Smooth muscle cell (in vitro differentiated cells): ENCODE results near the gene SDHB. TPM values are rescaled to one million over a fixed set of nuclear protein-coding genes. Genes with fewer than 3 reads are reported as not detected.

Experiments used
- DNase-seq: peaks from one replicate; lab custom pipeline; 2025; ENCODE audit not compliant: unreplicated experiment; lab: John Stamatoyannopoulos, UW
- H2AFZ ChIP-seq: fragments of 200-600 bp; sonication (generic); 2 replicates; pipeline ENCODE4 v1.6.0; 2016; ENCODE audit warnings: antibody characterized with exemption, low read depth, mild to moderate bottlenecking
- H3F3A ChIP-seq: fragments of 200-600 bp; sonication (generic); 2 replicates; pipeline ENCODE4 v1.6.0; 2017; ENCODE audit warnings: antibody characterized with exemption, low read depth
- H3K27ac ChIP-seq: fragments of 200-600 bp; sonication (generic); 2 replicates; pipeline ENCODE4 v1.5.1; 2016; ENCODE audit warnings: low read depth, mild to moderate bottlenecking
- H3K27me3 ChIP-seq: fragments of 200-600 bp; sonication (generic); 2 replicates; pipeline ENCODE4 v1.6.1; 2016; ENCODE audit warnings: low read depth, mild to moderate bottlenecking
- H3K36me3 ChIP-seq: fragments of 200-600 bp; sonication (generic); 2 replicates; pipeline ENCODE4 v1.5.1; 2016; ENCODE audit warnings: low read depth
- H3K4me1 ChIP-seq: fragments of 200-600 bp; sonication (generic); 2 replicates; pipeline ENCODE4 v1.5.1; 2016; ENCODE audit warnings: low read depth
- H3K4me2 ChIP-seq: fragments of 200-600 bp; sonication (generic); 2 replicates; pipeline ENCODE4 v1.6.0; 2016; ENCODE audit warnings: mild to moderate bottlenecking
- H3K4me3 ChIP-seq: fragments of 200-600 bp; sonication (generic); 2 replicates; pipeline ENCODE4 v1.5.1; 2016; ENCODE audit warnings: mild to moderate bottlenecking
- H3K79me2 ChIP-seq: fragments of 200-600 bp; sonication (generic); 2 replicates; pipeline ENCODE4 v1.6.0; 2016; ENCODE audit warnings: low read depth, mild to moderate bottlenecking
- H3K9ac ChIP-seq: fragments of 200-600 bp; sonication (generic); 2 replicates; pipeline ENCODE4 v1.6.0; 2016; ENCODE audit warnings: low read depth
- H3K9me3 ChIP-seq: fragments of 200-600 bp; sonication (generic); replicated peaks from 2 replicates; pipeline ENCODE4 v1.5.1; 2016; ENCODE audit warnings: low read depth
- H4K20me1 ChIP-seq: fragments of 200-600 bp; sonication (generic); 2 replicates; pipeline ENCODE4 v1.6.0; 2016; ENCODE audit warnings: low read depth
- WGBS: methylation state at CpG from one replicate; pipeline ENCODE4 v1.1.7; 2016; ENCODE audit warnings: low lambda C conversion rate; 5-methylcytosine and 5-hydroxymethylcytosine counted together
- polyA plus RNA-seq: library from polyadenylated mRNA; unstranded; fragments of >200 nt; fragmentation: Nextera tagmentation; extraction: Ambion mirVana; gene quantifications from 2 replicates; pipeline ENCODE4 v1.2.1, GENCODE V29; 2016
- total RNA-seq: library from RNA; depleted of rRNA; stranded (reverse); fragments of >200 nt; gene quantifications from 2 replicates; pipeline ENCODE4 v1.2.3, GENCODE V29; 2014
- TF ChIP-seq, protein P1 (sequence below): fragments of 200-600 bp; sonication (generic); IDR thresholded peaks from 2 replicates; pipeline ENCODE4 v1.5.1; 2017; ENCODE audit warnings: borderline replicate concordance, mild to moderate bottlenecking, antibody characterized with exemption; ENCODE audit not compliant: insufficient read depth, poor library complexity, severe bottlenecking

Gene SDHB
- total and polyA plus RNA-seq, 2 experiments from 2014 or later, result 123 to 174 TPM

DNA sequence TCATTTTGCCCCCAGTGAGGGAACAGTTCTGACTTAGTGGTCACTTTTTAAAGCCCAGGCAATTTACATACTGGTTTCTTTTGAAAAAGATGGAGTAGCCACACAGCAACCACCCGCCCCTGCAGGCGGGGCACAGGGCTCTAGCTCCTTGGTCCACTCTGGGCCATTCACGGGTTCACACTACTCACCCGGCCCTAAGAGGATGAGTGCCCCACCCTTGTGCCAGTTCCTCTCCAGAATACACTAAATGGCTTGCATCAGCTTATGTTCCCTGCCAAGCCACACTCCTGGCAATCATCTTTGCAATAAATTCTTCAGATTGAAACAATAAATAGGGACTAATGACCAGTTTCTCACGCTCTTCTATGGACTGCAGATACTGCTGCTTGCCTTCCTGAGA is 26.4 kb downstream of the SDHB start:
- Histone ChIP-seq H3K4me3 (no peak overlapping the region), H3K4me1 (no peaks in the 10 kb centered on the region), H3F3A (no peaks in the 10 kb centered on the region), H3K4me2 (no peak overlapping the region), H3K27ac (no peak overlapping the region), H3K36me3 (peaks cover 5% of the 10 kb centered on the region), H3K27me3 (no peaks in the 10 kb centered on the region), H4K20me1 (peaks cover 5% of the 10 kb centered on the region), H3K9ac (no peak overlapping the region), H3K79me2 (no peaks in the 10 kb centered on the region), H3K9me3 (no peaks in the 10 kb centered on the region), H2AFZ (no peak overlapping the region)
- 97% methylated on average over 5 of the region's 5 CpGs for WGBS
- no peak for DNase-seq
- TF ChIP-seq, protein P1, sequence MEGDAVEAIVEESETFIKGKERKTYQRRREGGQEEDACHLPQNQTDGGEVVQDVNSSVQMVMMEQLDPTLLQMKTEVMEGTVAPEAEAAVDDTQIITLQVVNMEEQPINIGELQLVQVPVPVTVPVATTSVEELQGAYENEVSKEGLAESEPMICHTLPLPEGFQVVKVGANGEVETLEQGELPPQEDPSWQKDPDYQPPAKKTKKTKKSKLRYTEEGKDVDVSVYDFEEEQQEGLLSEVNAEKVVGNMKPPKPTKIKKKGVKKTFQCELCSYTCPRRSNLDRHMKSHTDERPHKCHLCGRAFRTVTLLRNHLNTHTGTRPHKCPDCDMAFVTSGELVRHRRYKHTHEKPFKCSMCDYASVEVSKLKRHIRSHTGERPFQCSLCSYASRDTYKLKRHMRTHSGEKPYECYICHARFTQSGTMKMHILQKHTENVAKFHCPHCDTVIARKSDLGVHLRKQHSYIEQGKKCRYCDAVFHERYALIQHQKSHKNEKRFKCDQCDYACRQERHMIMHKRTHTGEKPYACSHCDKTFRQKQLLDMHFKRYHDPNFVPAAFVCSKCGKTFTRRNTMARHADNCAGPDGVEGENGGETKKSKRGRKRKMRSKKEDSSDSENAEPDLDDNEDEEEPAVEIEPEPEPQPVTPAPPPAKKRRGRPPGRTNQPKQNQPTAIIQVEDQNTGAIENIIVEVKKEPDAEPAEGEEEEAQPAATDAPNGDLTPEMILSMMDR, result no peak

GRCh38 chr1:17024721-17025120 is 29.1 kb downstream of the SDHB start:
- H3K79me2 ChIP-seq, result no peaks in the 10 kb centered on the region
- no peaks in the 10 kb centered on the region for H3K9me3 ChIP-seq
- no peak overlapping the region for H3K4me3 ChIP-seq
- no peak for DNase-seq
- no peaks in the 10 kb centered on the region for H3K27me3 ChIP-seq
- H3K4me1 ChIP-seq, result no peaks in the 10 kb centered on the region
- H3K9ac ChIP-seq, result no peak overlapping the region
- H3K4me2 ChIP-seq, result no peak overlapping the region
- H4K20me1 ChIP-seq, result no peaks in the 10 kb centered on the region
- H2AFZ ChIP-seq, result no peak overlapping the region
- WGBS, result 92% methylated on average over 1 of the region's 1 CpG
- H3K27ac ChIP-seq, result no peak overlapping the region
- H3K36me3 ChIP-seq, result peaks cover 5% of the 10 kb centered on the region
- TF ChIP-seq, protein P1, result no peak
- H3F3A ChIP-seq, result no peaks in the 10 kb centered on the region

- no peak for DNase-seq
- Histone ChIP-seq H3K4me3 (no peak overlapping the region), H3K79me2 (no peaks in the 10 kb centered on the region), H3K4me2 (no peak overlapping the region), H3K27me3 (no peaks in the 10 kb centered on the region), H3K9ac (no peak overlapping the region), H3K9me3 (no peaks in the 10 kb centered on the region), H3K27ac (no peak overlapping the region), H3K36me3 (peaks cover 5% of the 10 kb centered on the region), H4K20me1 (no peaks in the 10 kb centered on the region), H3F3A (peaks cover 4% of the 10 kb centered on the region), H2AFZ (no peak overlapping the region), H3K4me1 (no peaks in the 10 kb centered on the region)
- TF ChIP-seq, protein P1, result no peak
- WGBS, result 75% methylated on average over 3 of the region's 3 CpGs
These were observed 30.3 kb downstream of the SDHB start for GRCh38 chr1:17023573-17023972.

- Histone ChIP-seq H3F3A (peaks cover 4% of the 10 kb centered on the region), H2AFZ (no peak overlapping the region), H3K79me2 (no peaks in the 10 kb centered on the region), H3K4me2 (no peak overlapping the region), H3K27ac (no peak overlapping the region), H3K27me3 (no peaks in the 10 kb centered on the region), H3K4me3 (no peak overlapping the region), H3K36me3 (peaks cover 5% of the 10 kb centered on the region), H4K20me1 (no peaks in the 10 kb centered on the region), H3K9ac (no peak overlapping the region), H3K4me1 (no peaks in the 10 kb centered on the region), H3K9me3 (no peaks in the 10 kb centered on the region)
- TF ChIP-seq, protein P1, result no peak
- DNase-seq, result no peak
- WGBS, result 62% methylated on average over 4 of the region's 4 CpGs
These were observed 30.7 kb downstream of the SDHB start for GRCh38 chr1:17023102-17023501.
